ENCODE data around the gene GABRB3.
"Not testable (repeated sequence)": the region's sequence is repeated elsewhere in the genome, so short reads cannot be mapped to it uniquely, and the experiment has no call there.

GABRB3 gene

DNA sequence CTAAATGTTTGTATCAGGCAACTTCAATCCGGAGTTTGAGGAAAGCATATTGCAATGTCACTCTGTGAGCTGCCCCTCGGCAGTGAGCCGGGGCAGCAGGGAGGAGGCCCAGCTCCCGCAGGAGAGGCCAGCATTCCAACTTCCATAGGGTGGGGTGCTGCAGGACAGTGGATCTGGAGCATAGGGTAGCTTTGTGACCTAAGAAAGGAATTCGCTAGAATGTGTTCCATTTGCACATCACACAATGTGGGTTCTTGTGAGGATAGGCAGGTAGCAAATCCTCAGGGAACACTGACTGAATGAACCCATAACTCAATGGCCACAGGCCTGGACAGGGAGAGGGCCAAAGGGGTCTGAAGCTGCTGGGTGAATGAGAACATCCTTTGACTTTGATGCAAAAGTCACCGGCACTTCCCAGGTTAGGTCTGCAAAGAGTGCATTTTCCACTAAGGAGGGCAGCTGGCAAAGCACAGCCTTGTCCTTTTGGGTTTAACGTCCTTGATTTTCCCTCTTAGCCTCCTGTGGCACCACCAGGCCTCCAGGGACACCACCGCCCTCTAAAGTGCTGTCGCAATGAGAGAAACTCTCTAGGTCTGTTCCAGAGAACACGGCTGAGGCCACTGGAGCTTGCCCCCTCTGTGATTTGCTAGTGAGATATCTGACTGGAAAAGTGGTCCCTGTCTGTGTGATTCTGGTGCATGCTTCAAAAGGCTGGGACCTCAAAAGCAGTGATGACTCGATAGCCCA lies 36.2 kb downstream of the GABRB3 start:
- no peak for DNase-seq (ENCODE audit: low read depth)

DNA sequence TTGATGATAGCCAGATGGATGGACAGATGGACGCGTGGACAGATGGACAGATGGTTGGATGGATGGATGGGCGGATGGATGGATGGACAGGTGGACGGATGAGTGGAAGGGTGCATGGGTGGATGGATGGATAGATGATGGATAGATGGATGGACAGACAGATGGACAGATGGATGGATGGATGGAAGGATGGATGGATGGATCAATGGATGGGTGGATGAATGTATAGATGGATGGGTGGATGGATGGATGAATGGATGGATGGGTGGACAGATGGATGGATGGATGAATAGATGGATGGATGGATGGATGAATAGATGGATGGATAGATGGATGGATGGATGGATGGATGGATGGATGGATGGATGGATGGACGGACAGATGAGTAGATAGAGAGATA lies 40.9 kb downstream of the GABRB3 start:
- DNase-seq (ENCODE audit: low read depth) = no peak

GRCh38 chr15:26729581-26729980 lies 43.3 kb downstream of the GABRB3 start:
- DNase-seq (ENCODE audit: low read depth) = no peak

- DNase-seq (ENCODE audit: low read depth) = no peak
Observed at GRCh38 chr15:26729030-26729429, 43.8 kb downstream of the GABRB3 start.

DNA sequence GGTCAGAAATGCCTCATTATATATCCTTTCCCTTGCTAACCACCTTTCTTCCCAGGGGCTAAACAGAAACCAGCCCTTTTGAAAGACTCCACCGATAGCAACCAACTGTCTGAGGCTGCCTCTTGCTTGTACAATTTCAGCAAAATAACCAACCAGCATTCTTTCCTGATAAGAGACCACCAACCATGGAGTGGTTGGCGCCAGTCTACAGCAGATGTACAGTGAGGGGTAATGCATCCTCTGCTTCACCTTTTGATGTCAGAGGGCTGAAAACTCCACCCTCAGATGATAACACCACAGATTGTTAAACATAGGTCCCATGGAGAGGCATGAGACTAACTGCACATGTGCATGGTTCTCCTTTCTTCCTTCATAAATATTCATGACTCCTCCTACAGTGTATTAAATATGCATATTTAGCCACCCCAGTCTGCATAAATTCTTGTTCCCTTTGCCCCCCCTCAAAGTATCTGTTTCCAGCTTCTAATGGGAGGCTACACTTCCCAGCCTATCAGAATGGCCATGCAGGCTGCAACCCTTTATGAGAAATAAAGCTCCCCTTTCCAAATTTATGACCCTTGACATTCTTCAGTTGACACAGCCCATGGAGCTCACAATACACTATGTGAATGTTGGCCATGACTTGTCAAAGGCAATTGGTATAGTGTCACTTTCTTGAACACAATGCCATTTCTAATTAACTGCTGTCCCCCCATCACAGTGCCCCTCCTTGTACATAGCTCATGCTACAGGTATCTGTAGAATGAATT lies 48.3 kb downstream of the GABRB3 start:
- DNase-seq (ENCODE audit: low read depth) = no peak

DNA sequence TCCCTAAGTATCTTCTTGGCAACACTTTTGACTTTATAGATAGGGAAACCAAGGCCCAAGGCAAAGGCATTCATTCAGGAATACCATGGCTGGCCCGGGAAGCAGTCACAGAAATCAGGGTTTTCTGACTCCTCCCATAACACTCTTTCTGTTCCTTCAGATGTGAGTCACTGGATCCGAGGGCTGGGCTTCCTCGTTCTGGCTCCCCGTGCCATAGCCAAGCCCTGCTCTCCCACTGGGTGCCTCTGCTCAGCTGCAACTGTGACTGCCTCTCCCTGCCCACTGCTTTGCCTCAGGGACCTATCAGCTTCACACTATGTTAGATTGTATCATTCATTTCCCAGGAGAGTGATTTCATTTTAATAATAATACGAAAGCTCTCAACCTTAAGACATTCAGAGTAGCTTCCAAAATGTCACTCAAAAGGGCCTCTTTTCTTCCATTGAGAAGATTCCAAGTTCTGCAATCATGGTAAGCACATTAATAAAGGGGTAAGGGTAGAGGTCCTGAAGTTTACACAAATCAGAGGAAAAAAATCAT lies 50.2 kb downstream of the GABRB3 start:
- DNase-seq (ENCODE audit: low read depth) = no peak

DNA sequence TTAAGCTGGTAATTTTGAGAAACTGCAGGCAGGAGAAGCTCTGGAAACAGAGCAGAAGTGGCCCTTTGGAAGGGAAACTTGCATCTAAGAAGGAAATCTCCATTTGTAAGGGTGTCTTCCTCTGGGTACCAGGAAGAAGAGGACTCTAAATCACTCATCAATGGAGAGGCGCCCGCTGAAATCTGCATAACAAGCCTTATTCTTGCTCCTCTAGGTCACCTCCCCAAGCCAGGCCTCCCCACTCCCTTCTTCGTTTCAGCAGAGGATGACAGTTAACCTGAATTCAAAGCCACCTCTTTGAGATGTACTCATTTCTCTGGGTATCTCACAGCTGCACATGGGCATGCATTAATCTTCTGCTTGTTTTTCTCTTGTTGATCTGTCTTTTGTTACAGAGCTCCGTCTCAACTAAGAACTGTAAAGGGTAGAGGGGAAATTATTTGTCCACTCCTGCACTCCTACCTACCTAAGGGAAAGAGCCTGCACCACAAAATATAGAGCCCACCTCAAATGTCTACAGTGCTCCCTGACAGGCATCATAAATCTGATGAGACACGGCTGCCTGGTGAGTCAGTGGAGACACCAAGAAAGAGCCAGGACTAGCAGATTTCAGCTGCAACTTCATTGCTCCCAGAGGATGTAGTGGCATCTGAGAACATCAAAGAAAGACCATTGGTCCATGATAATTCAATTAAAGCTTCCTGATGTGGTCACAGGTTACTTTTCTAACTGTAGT lies 51.5 kb downstream of the GABRB3 start:
- no peak for DNase-seq (ENCODE audit: low read depth)

- DNase-seq (ENCODE audit: low read depth) = no peak
Observed at GRCh38 chr15:26720546-26720945, 52.3 kb downstream of the GABRB3 start.

GRCh38 chr15:26719866-26720265 lies 53.0 kb downstream of the GABRB3 start:
- not testable (repeated sequence) for DNase-seq (ENCODE audit: low read depth)

DNA sequence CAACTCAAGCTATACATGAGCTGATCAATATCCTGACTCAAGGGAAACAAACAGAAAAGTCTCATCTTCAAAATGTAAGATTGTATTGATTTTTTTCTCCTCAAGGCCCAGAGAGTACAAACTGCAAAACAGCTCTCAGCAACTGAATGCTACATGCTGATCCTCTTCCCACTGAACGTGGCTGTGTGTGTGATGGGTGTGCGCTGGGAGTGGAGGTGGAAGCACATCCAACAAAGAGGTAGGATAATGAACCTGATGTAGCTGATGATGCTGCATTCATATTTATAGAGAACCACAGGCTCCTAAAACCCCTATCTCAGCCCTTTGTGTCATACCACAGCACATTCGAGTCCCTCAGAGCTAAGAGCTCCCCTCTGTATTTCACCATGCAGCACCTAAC lies 56.8 kb downstream of the GABRB3 start:
- DNase-seq (ENCODE audit: low read depth) = no peak

DNA sequence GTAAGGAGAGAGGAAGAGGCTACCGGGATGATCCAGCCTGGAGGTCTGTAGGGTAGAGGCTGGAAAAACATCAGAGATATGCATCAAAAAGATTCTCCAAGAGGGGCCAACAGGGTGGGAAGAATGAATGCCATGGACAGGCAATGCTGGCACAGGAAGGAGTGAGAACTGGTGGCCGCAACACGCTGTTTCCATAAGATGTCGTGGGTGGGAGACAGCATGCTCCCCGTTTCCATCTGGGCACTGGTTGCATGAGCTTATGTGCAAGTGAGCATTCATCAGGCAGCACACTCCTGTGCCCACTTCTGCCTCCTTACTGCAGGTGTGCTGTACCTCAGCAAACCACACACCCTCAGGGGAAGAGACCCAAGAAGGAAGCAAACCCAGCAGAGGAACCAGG lies 59.4 kb downstream of the GABRB3 start:
- DNase-seq (ENCODE audit: low read depth) = no peak

GRCh38 chr15:26712335-26712734 lies 60.5 kb downstream of the GABRB3 start:
- no peak for DNase-seq (ENCODE audit: low read depth)

DNA sequence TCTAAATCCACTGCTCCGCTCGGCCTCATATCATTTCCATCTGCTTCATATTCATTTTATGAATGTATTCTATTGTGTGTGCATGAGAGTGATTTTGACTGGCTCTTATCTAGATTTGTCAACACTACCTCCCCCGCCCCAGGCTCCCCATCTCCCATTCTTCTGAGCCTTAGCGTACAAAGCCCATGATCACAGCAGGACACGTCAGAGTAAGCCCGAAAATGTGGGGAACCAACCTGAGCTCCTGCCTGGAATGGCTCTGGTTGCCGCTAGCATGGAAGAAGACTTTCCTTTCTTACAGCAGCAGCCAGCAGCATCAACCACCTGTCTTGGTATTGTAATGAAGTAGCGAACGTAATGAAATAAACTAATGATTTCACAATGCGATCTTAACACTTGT lies 61.4 kb downstream of the GABRB3 start:
- no peak for DNase-seq (ENCODE audit: low read depth)

DNA sequence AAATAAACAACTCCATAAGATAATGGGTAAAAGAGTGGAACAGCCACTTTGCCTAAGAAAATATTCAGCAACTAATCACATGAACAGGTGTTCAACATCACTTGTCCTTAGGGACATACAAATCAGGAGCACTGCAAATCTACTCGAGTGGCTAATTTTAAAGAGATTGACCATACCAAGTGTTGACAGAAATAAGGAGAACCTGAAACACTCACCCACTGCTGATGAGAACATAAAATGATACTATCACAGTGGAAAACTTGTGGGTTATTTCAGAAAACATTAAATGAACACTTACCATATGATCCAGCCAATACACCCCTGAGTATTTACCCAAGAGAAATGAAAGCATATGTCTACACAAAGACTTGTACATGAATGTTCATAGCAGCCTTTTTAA lies 70.5 kb downstream of the GABRB3 start:
- no peak for DNase-seq (ENCODE audit: low read depth)

GRCh38 chr15:26698555-26698954 lies 74.3 kb downstream of the GABRB3 start:
- DNase-seq (ENCODE audit: low read depth) = no peak

DNA sequence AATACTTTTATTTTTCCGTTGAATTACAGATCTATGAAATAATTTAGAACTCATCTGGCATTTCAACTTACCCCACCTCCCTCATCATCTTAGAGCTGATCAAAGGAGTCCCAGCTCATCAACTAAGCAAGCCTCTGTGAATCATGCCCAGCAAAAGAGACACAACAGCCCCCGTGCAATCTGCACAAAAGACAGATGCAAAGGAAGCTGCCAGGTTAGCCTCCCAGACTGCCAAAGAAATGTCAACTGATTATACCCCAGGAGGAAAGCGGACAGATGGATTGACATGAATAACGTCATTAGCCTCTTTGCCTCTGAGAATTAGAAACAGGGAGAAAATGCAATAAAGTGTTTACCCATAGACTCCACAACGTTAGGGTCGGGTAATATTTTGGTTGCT lies 75.0 kb downstream of the GABRB3 start:
- no peak for DNase-seq (ENCODE audit: low read depth)

DNA sequence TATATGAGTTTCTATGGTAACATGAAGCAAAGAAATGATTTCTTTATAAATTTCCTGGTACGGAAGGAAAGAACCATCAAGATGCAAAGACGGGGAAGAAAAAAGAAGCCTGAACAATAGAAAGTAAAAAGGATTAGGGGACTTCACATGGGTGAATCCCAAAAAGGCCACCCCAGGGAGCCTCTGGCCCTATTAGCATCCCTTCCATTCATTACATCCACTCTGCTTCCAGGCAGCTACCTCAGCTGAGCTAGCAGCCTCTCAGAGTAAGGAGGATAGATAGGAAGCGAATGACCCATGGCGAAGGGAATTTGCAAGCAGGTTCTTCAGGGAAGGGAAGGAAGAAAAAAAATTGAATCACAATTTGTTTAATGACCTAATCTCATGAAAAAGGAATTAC lies 81.6 kb downstream of the GABRB3 start:
- no peak for DNase-seq (ENCODE audit: low read depth)

- no peak for DNase-seq (ENCODE audit: low read depth)
Observed at GRCh38 chr15:26690778-26691177, 82.1 kb downstream of the GABRB3 start.

DNA sequence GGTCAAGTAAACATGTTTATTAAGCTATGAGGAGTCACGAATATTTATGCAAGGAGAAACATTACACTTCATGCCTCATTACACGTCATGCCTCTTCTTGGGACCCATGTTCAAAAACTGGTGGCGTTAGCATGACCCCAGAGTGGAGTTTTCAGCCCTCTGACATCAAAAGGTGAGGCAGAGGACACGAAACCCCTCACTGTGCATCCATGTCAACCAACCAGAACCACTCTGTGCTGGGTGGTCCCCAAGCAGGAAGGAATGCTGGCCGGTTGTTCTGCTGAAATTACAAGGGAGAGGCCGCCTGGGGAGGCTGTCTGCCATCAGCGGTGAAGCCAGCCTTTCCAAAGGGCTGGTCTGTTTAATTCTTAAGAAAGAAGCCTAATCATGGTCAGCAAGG lies 83.4 kb downstream of the GABRB3 start:
- DNase-seq (ENCODE audit: low read depth) = no peak

DNA sequence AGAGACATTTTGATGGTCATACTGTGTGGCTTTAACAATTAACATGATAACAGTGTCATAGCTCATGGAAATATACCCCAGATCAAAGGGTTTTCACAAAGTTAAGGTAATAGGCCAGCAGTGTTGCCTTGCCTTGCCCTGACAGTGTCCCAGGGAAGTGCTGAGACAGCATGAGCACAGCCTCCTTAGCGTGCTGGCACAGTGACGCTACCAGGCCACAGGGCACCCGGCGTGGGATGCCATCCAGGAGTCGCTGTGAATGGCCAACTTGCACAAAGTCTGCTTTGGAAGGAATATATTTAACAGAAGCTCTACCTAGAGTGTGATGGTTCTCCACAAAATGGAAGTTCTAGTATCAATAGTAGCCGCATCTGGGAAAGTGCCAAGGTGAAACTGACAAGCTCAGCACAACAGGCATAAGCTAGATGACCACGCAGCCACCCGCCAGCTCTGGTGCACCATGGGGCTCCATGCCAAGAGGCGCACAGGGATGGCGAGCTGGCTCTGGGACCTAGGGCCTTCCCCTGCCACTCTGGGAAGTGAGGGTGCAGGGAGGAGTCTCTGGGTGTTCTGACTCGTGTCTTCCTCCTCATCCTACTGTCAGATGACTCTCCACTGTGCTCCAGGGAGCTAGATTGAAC lies 86.2 kb downstream of the GABRB3 start:
- no peak for DNase-seq (ENCODE audit: low read depth)

GRCh38 chr15:26682598-26683164 lies 90.2 kb downstream of the GABRB3 start:
- DNase-seq (ENCODE audit: low read depth) = no peak

DNA sequence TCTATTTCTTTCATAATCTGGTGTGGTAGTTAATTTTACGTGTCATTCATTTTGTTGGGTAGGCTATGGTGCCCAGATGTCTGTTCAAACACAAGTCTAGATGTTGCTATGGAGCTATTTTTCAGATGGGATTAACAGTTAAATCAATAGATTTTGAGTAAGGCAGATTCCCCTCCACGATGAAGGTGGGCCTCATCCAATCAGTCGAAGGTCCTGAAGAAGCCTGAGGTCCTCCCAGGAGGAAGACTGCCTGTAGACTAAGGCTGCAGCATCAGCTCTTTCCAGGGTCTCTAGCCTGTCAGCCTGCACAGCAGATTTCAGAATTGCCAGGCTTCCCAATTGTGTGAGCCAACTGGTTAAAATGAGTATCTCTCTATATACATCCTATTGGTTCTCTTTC lies 92.9 kb downstream of the GABRB3 start:
- DNase-seq (ENCODE audit: low read depth) = no peak

Measured in HS-27A (cell line).